Mesothelial cell of epicardium (in vitro differentiated cells): ENCODE results near the gene DOCK8. TPM values are rescaled to one million over a fixed set of nuclear protein-coding genes. Genes with fewer than 3 reads are reported as not detected.

Experiments
- DNase-seq, 2 experiments: peaks; one replicate each; pipeline ENCODE4 v3.0.0; 2021; ENCODE audit warnings: low spot score in 2 of 2; ENCODE audit not compliant: unreplicated experiment in 2 of 2
- H3K27ac Mint-ChIP-seq: 2 replicates; pipeline ENCODE4 v1.8.0; 2021; ENCODE audit warnings: mixed read lengths
- H3K27me3 Mint-ChIP-seq: 2 replicates; pipeline ENCODE4 v1.8.0; 2021; ENCODE audit warnings: low read depth, mixed read lengths
- H3K36me3 Mint-ChIP-seq: 2 replicates; pipeline ENCODE4 v1.8.0; 2021; ENCODE audit warnings: mixed read lengths
- H3K4me1 Mint-ChIP-seq: 2 replicates; pipeline ENCODE4 v1.8.0; 2021; ENCODE audit warnings: mixed read lengths
- H3K4me3 Mint-ChIP-seq: 2 replicates; pipeline ENCODE4 v1.8.0; 2021; ENCODE audit warnings: mild to moderate bottlenecking, moderate library complexity, mixed read lengths
- H3K9me3 Mint-ChIP-seq: 2 replicates; pipeline ENCODE4 v1.8.0; 2021; ENCODE audit warnings: mixed read lengths
- CTCF ChIP-seq: fragments of 200-600 bp; sonication (generic); IDR thresholded peaks from one replicate; pipeline ENCODE4 v1.5.0; 2021; ENCODE audit warnings: antibody characterized with exemption; ENCODE audit not compliant: unreplicated experiment
- total RNA-seq: library from RNA; stranded (reverse); gene quantifications from 3 replicates; pipeline ENCODE4 v1.2.1, GENCODE V29; 2021

Gene DOCK8
- total RNA-seq, 1 donor from 2014 or later, result 8.9 TPM

- TF ChIP-seq CTCF, result no peak
- H3K4me3 Mint-ChIP-seq, result no peak overlapping the region
- H3K9me3 Mint-ChIP-seq, result no peaks in the 10 kb centered on the region
- no peak for DNase-seq
- H3K4me1 Mint-ChIP-seq, result peaks cover 9% of the 10 kb centered on the region
- H3K27me3 Mint-ChIP-seq, result peaks cover 17% of the 10 kb centered on the region
- no peak overlapping the region for H3K27ac Mint-ChIP-seq
- no peaks in the 10 kb centered on the region for H3K36me3 Mint-ChIP-seq
These were observed 139.8 kb downstream of the DOCK8 start for GRCh38 chr9:354453-354852.

GRCh38 chr9:357560-357959 is 142.9 kb downstream of the DOCK8 start:
- H3K4me3 Mint-ChIP-seq, result no peak overlapping the region
- H3K27ac Mint-ChIP-seq, result no peak overlapping the region
- H3K4me1 Mint-ChIP-seq, result peaks cover 3% of the 10 kb centered on the region
- no peaks in the 10 kb centered on the region for H3K36me3 Mint-ChIP-seq
- TF ChIP-seq CTCF, result no peak
- H3K27me3 Mint-ChIP-seq, result peaks cover 10% of the 10 kb centered on the region
- DNase-seq, result no peak
- no peaks in the 10 kb centered on the region for H3K9me3 Mint-ChIP-seq

- H3K36me3 Mint-ChIP-seq, result no peaks in the 10 kb centered on the region
- DNase-seq, result no peak
- no peaks in the 10 kb centered on the region for H3K9me3 Mint-ChIP-seq
- no peak overlapping the region for H3K27ac Mint-ChIP-seq
- H3K4me1 Mint-ChIP-seq, result peaks cover 35% of the 10 kb centered on the region
- no peaks in the 10 kb centered on the region for H3K27me3 Mint-ChIP-seq
- H3K4me3 Mint-ChIP-seq, result no peak overlapping the region
- no peak for TF ChIP-seq CTCF
These were observed 148.1 kb downstream of the DOCK8 start for GRCh38 chr9:362561-363273.

- TF ChIP-seq CTCF, result no peak
- H3K9me3 Mint-ChIP-seq, result no peaks in the 10 kb centered on the region
- H3K4me1 Mint-ChIP-seq, result peaks cover 38% of the 10 kb centered on the region
- DNase-seq, result no peak
- H3K36me3 Mint-ChIP-seq, result no peaks in the 10 kb centered on the region
- no peak overlapping the region for H3K27ac Mint-ChIP-seq
- no peaks in the 10 kb centered on the region for H3K27me3 Mint-ChIP-seq
- H3K4me3 Mint-ChIP-seq, result no peak overlapping the region
These were observed 148.6 kb downstream of the DOCK8 start for GRCh38 chr9:363274-363612.

GRCh38 chr9:365436-365835 is 150.8 kb downstream of the DOCK8 start:
- H3K27ac Mint-ChIP-seq, result no peak overlapping the region
- H3K4me3 Mint-ChIP-seq, result no peak overlapping the region
- H3K9me3 Mint-ChIP-seq, result no peaks in the 10 kb centered on the region
- no peak for TF ChIP-seq CTCF
- H3K27me3 Mint-ChIP-seq, result no peaks in the 10 kb centered on the region
- H3K36me3 Mint-ChIP-seq, result no peaks in the 10 kb centered on the region
- no peak for DNase-seq
- H3K4me1 Mint-ChIP-seq, result peaks cover 38% of the 10 kb centered on the region

GRCh38 chr9:366620-367019 is 152.0 kb downstream of the DOCK8 start:
- H3K27ac Mint-ChIP-seq, result peak overlapping the region; percentile 5
- TF ChIP-seq CTCF, result no peak
- H3K4me1 Mint-ChIP-seq, result peaks cover 46% of the 10 kb centered on the region
- no peaks in the 10 kb centered on the region for H3K36me3 Mint-ChIP-seq
- DNase-seq, result no peak
- no peaks in the 10 kb centered on the region for H3K9me3 Mint-ChIP-seq
- no peak overlapping the region for H3K4me3 Mint-ChIP-seq
- H3K27me3 Mint-ChIP-seq, result no peaks in the 10 kb centered on the region
